ENCODE data around the gene UBR3. TPM values are rescaled to one million over a fixed set of nuclear protein-coding genes. Genes with fewer than 3 reads are reported as not detected.
"Not testable (repeated sequence)": the region's sequence is repeated elsewhere in the genome, so short reads cannot be mapped to it uniquely, and the experiment has no call there.

The UBR3 gene
- total RNA-seq, 1 donor from 2014 or later, result 67.8 TPM

DNA sequence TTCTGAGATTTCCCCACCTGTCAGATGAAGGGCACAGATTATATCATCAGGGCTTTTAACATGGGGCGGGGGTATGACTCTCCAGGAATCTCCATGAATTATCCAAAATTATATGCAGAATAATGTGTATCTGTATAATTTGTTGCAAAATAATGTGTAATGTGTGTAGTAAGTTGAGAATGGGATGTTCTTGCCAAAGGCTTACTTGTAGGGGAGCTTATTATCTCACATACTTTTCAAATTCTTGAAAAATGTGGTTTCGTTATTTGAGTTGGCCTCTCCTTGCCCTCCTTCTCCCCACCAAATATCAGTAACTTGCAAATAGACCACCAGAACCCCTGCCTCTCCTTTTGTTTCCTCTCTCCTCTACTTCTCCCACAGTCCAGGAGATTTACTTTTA lies 35.6 kb downstream of the UBR3 start:
- peaks cover 0 to 4% (median 0%) of the 10 kb centered on the region in 3 donors for H3K4me1 ChIP-seq (ENCODE audit: control insufficient read depth in 3 of 3, insufficient read depth in 3 of 3, low read length in 3 of 3)
- no peak overlapping the region for H3K4me3 ChIP-seq (ENCODE audit: low read length in 3 of 3)
- H3K9ac ChIP-seq (ENCODE audit: low read depth in 1 of 3, low read length in 3 of 3), result no peak overlapping the region
- no peaks in the 10 kb centered on the region for H3K36me3 ChIP-seq (ENCODE audit: control insufficient read depth in 3 of 3, insufficient read depth in 3 of 3, low read length in 3 of 3)
- no peaks in the 10 kb centered on the region for H3K27me3 ChIP-seq (ENCODE audit: control insufficient read depth in 3 of 3, insufficient read depth in 3 of 3, low read length in 3 of 3)
- H3K9me3 ChIP-seq (ENCODE audit: control insufficient read depth in 3 of 3, low read length in 3 of 3), result no peaks in the 10 kb centered on the region
- H3K27ac ChIP-seq (ENCODE audit: low read depth, low read length), result no peak overlapping the region

DNA sequence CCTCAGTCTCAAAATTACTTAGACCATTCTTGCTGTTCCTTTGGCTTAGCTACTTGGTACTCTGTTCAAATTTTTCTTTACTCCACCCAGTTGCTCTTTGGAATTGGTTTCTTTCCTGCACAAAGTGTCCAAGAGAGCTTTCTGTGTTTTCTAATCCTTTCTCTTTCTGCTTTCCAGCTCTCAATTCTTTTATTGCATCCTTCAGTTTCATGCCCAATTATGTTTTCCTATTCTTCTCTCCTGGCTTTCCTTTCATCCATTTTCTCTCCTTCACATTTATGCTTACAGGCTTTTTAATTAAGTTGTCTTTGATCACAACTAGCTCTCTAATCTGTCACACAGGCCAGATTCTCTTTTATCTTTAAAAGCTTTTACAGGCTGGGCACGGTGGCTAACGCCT lies 38.2 kb downstream of the UBR3 start:
- H3K4me1 ChIP-seq (ENCODE audit: control insufficient read depth in 3 of 3, insufficient read depth in 3 of 3, low read length in 3 of 3), result peaks cover 0 to 6% (median 0%) of the 10 kb centered on the region in 3 donors
- no peaks in the 10 kb centered on the region for H3K36me3 ChIP-seq (ENCODE audit: control insufficient read depth in 3 of 3, insufficient read depth in 3 of 3, low read length in 3 of 3)
- H3K27ac ChIP-seq (ENCODE audit: low read depth, low read length), result no peak overlapping the region
- no peaks in the 10 kb centered on the region for H3K27me3 ChIP-seq (ENCODE audit: control insufficient read depth in 3 of 3, insufficient read depth in 3 of 3, low read length in 3 of 3)
- no peaks in the 10 kb centered on the region for H3K9me3 ChIP-seq (ENCODE audit: control insufficient read depth in 3 of 3, low read length in 3 of 3)
- H3K4me3 ChIP-seq (ENCODE audit: low read length in 3 of 3), result no peak overlapping the region
- H3K9ac ChIP-seq (ENCODE audit: low read depth in 1 of 3, low read length in 3 of 3), result no peak overlapping the region

DNA sequence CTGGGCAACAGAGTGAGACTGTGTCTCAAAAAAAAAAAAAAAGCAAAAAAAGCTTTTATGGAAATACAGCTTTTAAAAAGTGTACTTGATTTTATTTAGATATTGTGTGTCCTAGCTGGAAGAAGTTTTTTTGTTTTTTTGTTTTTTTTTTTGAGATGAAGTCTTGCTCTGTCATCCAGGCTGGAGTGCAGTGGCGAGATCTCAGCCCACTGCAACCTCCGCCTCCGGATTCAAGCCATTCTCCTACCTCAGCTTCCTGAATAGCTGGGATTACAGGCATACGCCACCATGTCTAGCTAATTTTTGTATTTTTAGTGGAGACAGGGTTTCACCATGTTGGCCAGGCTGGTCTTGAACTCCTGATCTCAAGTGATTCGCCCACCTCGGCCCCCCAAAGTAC lies 39.0 kb downstream of the UBR3 start:
- H3K9me3 ChIP-seq (ENCODE audit: control insufficient read depth in 3 of 3, low read length in 3 of 3); H3K9ac ChIP-seq (ENCODE audit: low read depth in 1 of 3, low read length in 3 of 3); H3K27ac ChIP-seq (ENCODE audit: low read depth, low read length); H3K36me3 ChIP-seq (ENCODE audit: control insufficient read depth in 3 of 3, insufficient read depth in 3 of 3, low read length in 3 of 3); H3K4me3 ChIP-seq (ENCODE audit: low read length in 3 of 3); H3K27me3 ChIP-seq (ENCODE audit: control insufficient read depth in 3 of 3, insufficient read depth in 3 of 3, low read length in 3 of 3); H3K4me1 ChIP-seq (ENCODE audit: control insufficient read depth in 3 of 3, insufficient read depth in 3 of 3, low read length in 3 of 3): not testable (repeated sequence)

DNA sequence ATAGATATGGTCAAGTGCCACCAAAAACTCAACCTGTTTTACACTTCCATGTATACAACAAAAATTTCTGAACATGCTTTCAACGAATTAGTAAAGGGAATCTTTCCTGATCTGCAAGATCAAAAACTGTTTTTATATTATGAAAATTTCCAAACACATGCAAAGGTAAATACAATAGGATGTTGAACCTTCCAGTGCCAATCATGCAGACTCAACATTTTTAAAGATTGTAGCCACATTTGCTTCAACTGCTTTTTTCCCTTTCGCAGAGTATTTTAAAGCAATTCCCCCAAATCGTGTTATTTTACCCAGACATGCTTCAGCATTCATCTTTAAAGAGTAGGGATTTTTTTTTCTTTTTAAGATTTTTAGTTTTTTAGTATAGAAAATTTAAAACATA lies 40.3 kb downstream of the UBR3 start:
- H3K36me3 ChIP-seq (ENCODE audit: control insufficient read depth in 3 of 3, insufficient read depth in 3 of 3, low read length in 3 of 3), result no peaks in the 10 kb centered on the region
- no peak overlapping the region for H3K4me3 ChIP-seq (ENCODE audit: low read length in 3 of 3)
- H3K4me1 ChIP-seq (ENCODE audit: control insufficient read depth in 3 of 3, insufficient read depth in 3 of 3, low read length in 3 of 3), result peaks cover 0 to 6% (median 0%) of the 10 kb centered on the region in 3 donors
- no peak overlapping the region for H3K9ac ChIP-seq (ENCODE audit: low read depth in 1 of 3, low read length in 3 of 3)
- no peaks in the 10 kb centered on the region for H3K9me3 ChIP-seq (ENCODE audit: control insufficient read depth in 3 of 3, low read length in 3 of 3)
- H3K27me3 ChIP-seq (ENCODE audit: control insufficient read depth in 3 of 3, insufficient read depth in 3 of 3, low read length in 3 of 3), result no peaks in the 10 kb centered on the region
- H3K27ac ChIP-seq (ENCODE audit: low read depth, low read length), result no peak overlapping the region

DNA sequence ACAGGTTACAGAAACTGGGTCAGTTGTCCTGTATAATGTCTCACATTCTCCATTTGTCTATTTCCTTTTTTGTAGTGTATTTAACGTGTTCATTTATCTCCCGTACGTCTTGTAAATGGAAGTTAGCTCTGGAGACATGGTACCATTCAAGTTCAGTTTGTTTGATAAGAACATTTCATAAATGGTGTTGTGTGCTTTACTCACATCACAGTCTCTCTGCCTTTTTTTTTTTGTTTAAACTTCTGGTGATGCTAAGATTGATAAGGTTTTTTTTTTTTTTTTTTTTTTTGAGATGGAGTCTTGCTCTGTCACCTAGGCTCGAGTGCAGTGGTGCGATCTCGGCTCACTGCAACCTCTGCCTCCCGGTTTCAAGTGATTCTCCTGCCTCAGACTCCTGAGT lies 41.7 kb downstream of the UBR3 start:
- Histone ChIP-seq H3K4me3 (ENCODE audit: low read length in 3 of 3) (no peak overlapping the region), H3K27ac (ENCODE audit: low read depth, low read length) (no peak overlapping the region), H3K9ac (ENCODE audit: low read depth in 1 of 3, low read length in 3 of 3) (no peak overlapping the region), H3K36me3 (ENCODE audit: control insufficient read depth in 3 of 3, insufficient read depth in 3 of 3, low read length in 3 of 3) (no peaks in the 10 kb centered on the region), H3K27me3 (ENCODE audit: control insufficient read depth in 3 of 3, insufficient read depth in 3 of 3, low read length in 3 of 3) (no peaks in the 10 kb centered on the region), H3K4me1 (ENCODE audit: control insufficient read depth in 3 of 3, insufficient read depth in 3 of 3, low read length in 3 of 3) (peaks cover 0 to 2% (median 0%) of the 10 kb centered on the region in 3 donors), H3K9me3 (ENCODE audit: control insufficient read depth in 3 of 3, low read length in 3 of 3) (no peaks in the 10 kb centered on the region)

DNA sequence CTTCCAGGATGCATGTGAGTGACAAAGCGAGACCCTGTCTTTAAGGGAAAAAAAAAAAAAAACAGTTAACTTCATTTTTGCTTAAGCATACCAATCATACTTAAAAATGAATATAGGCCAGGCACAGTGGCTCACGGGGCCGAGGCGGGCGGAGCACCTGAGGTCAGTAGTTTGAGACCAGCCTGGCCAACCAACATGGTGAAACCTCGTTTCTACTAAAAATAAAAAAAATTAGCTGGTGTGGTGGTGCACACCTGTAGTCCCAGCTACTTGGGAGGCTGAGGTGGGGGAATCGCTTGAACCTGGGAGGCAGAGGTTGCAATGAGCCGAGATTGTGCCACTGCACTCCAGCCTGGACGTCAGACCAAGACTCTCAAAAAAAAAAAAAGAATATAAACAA lies 44.1 kb downstream of the UBR3 start:
- H3K36me3 ChIP-seq (ENCODE audit: control insufficient read depth in 3 of 3, insufficient read depth in 3 of 3, low read length in 3 of 3); H3K4me3 ChIP-seq (ENCODE audit: low read length in 3 of 3); H3K9ac ChIP-seq (ENCODE audit: low read depth in 1 of 3, low read length in 3 of 3); H3K9me3 ChIP-seq (ENCODE audit: control insufficient read depth in 3 of 3, low read length in 3 of 3); H3K4me1 ChIP-seq (ENCODE audit: control insufficient read depth in 3 of 3, insufficient read depth in 3 of 3, low read length in 3 of 3); H3K27ac ChIP-seq (ENCODE audit: low read depth, low read length); H3K27me3 ChIP-seq (ENCODE audit: control insufficient read depth in 3 of 3, insufficient read depth in 3 of 3, low read length in 3 of 3): not testable (repeated sequence)

DNA sequence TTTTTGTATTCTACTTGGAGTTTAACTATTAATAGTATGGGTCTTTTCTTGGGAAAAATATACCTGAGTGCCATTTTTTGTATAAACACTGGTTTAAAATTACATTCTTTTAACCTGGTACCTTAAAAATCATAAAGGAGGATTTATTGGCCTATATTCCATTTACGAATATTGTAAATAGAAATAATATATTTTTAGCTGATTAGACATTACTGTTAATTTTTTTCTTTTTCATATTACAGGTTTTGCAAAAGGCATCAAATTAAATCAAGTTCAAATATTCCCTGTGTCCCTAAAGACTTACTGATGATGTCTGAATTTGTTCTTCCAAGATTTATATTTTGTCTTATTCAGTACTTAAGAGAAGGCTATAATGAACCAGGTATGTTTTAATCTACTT lies 44.7 kb downstream of the UBR3 start:
- H3K27ac ChIP-seq (ENCODE audit: low read depth, low read length), result no peak overlapping the region
- no peaks in the 10 kb centered on the region for H3K27me3 ChIP-seq (ENCODE audit: control insufficient read depth in 3 of 3, insufficient read depth in 3 of 3, low read length in 3 of 3)
- no peak overlapping the region for H3K4me3 ChIP-seq (ENCODE audit: low read length in 3 of 3)
- no peaks in the 10 kb centered on the region for H3K9me3 ChIP-seq (ENCODE audit: control insufficient read depth in 3 of 3, low read length in 3 of 3)
- H3K9ac ChIP-seq (ENCODE audit: low read depth in 1 of 3, low read length in 3 of 3), result no peak overlapping the region
- H3K4me1 ChIP-seq (ENCODE audit: control insufficient read depth in 3 of 3, insufficient read depth in 3 of 3, low read length in 3 of 3), result peaks cover 0 to 2% (median 0%) of the 10 kb centered on the region in 3 donors
- peaks cover 0 to 7% (median 0%) of the 10 kb centered on the region in 3 donors for H3K36me3 ChIP-seq (ENCODE audit: control insufficient read depth in 3 of 3, insufficient read depth in 3 of 3, low read length in 3 of 3)

DNA sequence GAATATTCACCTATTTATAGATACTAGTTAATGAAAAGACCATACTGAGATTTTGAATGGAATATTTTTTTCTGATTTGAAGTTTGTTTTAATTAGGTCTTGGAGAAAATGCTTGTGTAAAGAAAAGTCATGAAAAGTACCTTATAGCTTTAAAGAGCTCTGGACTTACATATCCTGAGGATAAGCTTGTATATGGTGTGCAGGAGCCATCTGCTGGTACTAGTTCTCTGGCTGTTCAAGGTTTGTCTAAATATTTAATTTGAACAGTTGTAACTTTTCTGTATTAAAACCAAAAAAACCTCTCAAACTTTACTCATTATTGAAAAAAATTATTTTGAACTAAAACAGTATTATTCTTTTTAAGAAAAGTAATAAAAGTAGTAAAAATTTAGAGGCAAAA lies 50.1 kb downstream of the UBR3 start:
- Histone ChIP-seq H3K9me3 (ENCODE audit: control insufficient read depth in 3 of 3, low read length in 3 of 3) (no peaks in the 10 kb centered on the region), H3K36me3 (ENCODE audit: control insufficient read depth in 3 of 3, insufficient read depth in 3 of 3, low read length in 3 of 3) (peaks cover 0 to 8% (median 0%) of the 10 kb centered on the region in 3 donors), H3K27me3 (ENCODE audit: control insufficient read depth in 3 of 3, insufficient read depth in 3 of 3, low read length in 3 of 3) (no peaks in the 10 kb centered on the region)

DNA sequence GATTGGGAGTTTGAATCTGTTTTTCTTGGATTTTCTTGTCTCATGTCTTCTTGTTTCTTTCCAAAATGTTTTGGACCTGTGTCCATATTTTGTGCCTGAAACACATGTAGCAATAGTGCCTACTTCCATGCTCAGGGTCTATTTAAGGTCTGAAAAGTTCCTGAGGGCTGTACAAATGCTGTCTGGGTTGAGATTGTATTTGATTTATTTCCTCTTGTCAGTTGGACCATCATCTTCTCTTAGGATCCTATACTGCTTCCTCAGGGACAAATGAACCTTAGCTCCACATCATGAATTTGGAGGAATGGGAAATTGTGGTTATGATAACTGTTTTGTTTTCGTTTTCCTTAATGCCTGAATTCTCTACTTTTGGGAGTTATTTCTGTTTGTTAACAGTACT lies 59.9 kb downstream of the UBR3 start:
- no peaks in the 10 kb centered on the region for H3K27me3 ChIP-seq (ENCODE audit: control insufficient read depth in 3 of 3, insufficient read depth in 3 of 3, low read length in 3 of 3)
- no peak overlapping the region for H3K27ac ChIP-seq (ENCODE audit: low read depth, low read length)
- H3K9ac ChIP-seq (ENCODE audit: low read depth in 1 of 3, low read length in 3 of 3), result no peak overlapping the region
- no peak overlapping the region for H3K4me3 ChIP-seq (ENCODE audit: low read length in 3 of 3)
- H3K9me3 ChIP-seq (ENCODE audit: control insufficient read depth in 3 of 3, low read length in 3 of 3), result no peaks in the 10 kb centered on the region
- peaks cover 3 to 8% (median 4%) of the 10 kb centered on the region in 3 donors for H3K4me1 ChIP-seq (ENCODE audit: control insufficient read depth in 3 of 3, insufficient read depth in 3 of 3, low read length in 3 of 3)
- peaks cover 0 to 7% (median 5%) of the 10 kb centered on the region in 3 donors for H3K36me3 ChIP-seq (ENCODE audit: control insufficient read depth in 3 of 3, insufficient read depth in 3 of 3, low read length in 3 of 3)

More for the DNA sequence above, 50.1 kb downstream of the UBR3 start:
- H3K4me3 ChIP-seq (ENCODE audit: low read length in 3 of 3), result no peak overlapping the region
- H3K9ac ChIP-seq (ENCODE audit: low read depth in 1 of 3, low read length in 3 of 3), result no peak overlapping the region
- H3K4me1 ChIP-seq (ENCODE audit: control insufficient read depth in 3 of 3, insufficient read depth in 3 of 3, low read length in 3 of 3), result no peaks in the 10 kb centered on the region
- no peak overlapping the region for H3K27ac ChIP-seq (ENCODE audit: low read depth, low read length)

DNA sequence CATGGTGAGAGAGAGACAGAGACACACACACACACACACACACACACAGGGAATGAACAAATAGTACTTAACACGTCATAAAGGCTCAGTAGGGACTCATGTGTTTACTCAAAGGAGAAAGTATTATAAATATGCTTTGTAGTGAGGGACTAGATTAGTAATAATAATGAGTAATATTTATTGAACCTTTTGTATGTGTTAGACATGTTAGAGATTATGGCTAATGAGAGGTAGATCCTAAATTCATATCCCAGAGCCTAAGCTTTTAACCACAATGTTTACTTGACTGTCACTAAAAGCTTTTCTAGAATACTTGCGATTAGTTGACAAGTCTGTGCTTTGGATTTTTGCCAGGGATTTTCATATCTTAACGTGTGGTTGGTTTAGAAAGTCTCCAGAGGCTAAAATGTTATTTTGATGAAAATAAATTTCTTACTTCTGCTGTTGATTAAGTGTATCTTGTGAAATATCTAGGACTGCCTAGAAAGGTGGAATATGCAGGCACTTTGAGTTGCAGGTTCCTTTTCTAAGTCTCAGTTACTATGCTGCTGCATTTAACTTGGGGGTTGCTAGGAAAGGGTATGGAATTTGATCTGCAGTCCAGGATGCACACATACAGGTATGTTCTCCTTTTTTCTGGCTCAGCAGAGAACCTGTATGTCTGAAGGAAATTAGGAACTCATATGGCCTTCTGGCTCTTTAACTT lies 64.5 kb downstream of the UBR3 start:
- peaks cover 6 to 17% (median 7%) of the 10 kb centered on the region in 3 donors for H3K4me1 ChIP-seq (ENCODE audit: control insufficient read depth in 3 of 3, insufficient read depth in 3 of 3, low read length in 3 of 3)
- no peaks in the 10 kb centered on the region for H3K9me3 ChIP-seq (ENCODE audit: control insufficient read depth in 3 of 3, low read length in 3 of 3)
- no peak overlapping the region for H3K9ac ChIP-seq (ENCODE audit: low read depth in 1 of 3, low read length in 3 of 3)
- no peak overlapping the region for H3K4me3 ChIP-seq (ENCODE audit: low read length in 3 of 3)
- H3K27me3 ChIP-seq (ENCODE audit: control insufficient read depth in 3 of 3, insufficient read depth in 3 of 3, low read length in 3 of 3), result no peaks in the 10 kb centered on the region
- H3K36me3 ChIP-seq (ENCODE audit: control insufficient read depth in 3 of 3, insufficient read depth in 3 of 3, low read length in 3 of 3), result peaks cover 0 to 8% (median 0%) of the 10 kb centered on the region in 3 donors
- no peak overlapping the region for H3K27ac ChIP-seq (ENCODE audit: low read depth, low read length)
